HepG2 (cell line): Measurements from ENCODE around the gene SERTM1. TPM values are rescaled to one million over a fixed set of nuclear protein-coding genes. Genes with fewer than 3 reads are reported as not detected.

Experiments
- ATAC-seq: fragments of 200-7000 bp; cut with Tn5 transposase; 3 replicates; pipeline ENCODE4 v1.9.1; 2020; ENCODE audit warnings: mild to moderate bottlenecking, moderate library complexity
- BruUV-seq: library from RNA; stranded (reverse); fragments of 400-500 nt; replicated peaks from 2 replicates; lab custom pipeline; 2021; lab: Mats Ljungman, UMichigan
- CTCF ChIA-PET: fragments of 300-600 bp; formaldehyde crosslinking; extraction: SDS; loops from one replicate; lab custom pipeline; 2021; ENCODE audit warnings: low total read pairs, inconsistent platforms, low intra/inter-chr PET ratio; lab: Yijun Ruan, JAX
- POLR2A ChIA-PET: fragments of 350-600 bp; sonication (Branson Sonifier 250); formaldehyde crosslinking; loops from one replicate; lab custom pipeline; 2020; ENCODE audit warnings: antibody characterized with exemption, inconsistent platforms; lab: Yijun Ruan, JAX
- DNase-seq: peaks from one replicate; pipeline ENCODE4 v3.0.0-alpha.2; 2015; ENCODE audit warnings: low spot score
- FAIRE-seq: peaks from 3 replicates; lab custom pipeline; 2011; peaks lifted over from hg19 to GRCh38; lab: Jason Lieb, UNC
- H2AFZ ChIP-seq: one replicate; pipeline ENCODE4 v1.6.1; 2011; ENCODE audit warnings: low read length, inconsistent platforms
- H3K27ac ChIP-seq: fragments of 300-600 bp; 3 replicates; pipeline ENCODE4 v1.8.0; 2011; ENCODE audit warnings: mixed run types, mild to moderate bottlenecking, mixed read lengths, low read length, inconsistent platforms; ENCODE audit not compliant: insufficient read depth; ENCODE audit errors: extremely low read length
- H3K27me3 ChIP-seq, 2 experiments: fragments of 200-600 bp in 1 of 2; 2 replicates in 1 of 2; 3 replicates in 1 of 2; pipeline versions ENCODE4 v1.6.0 to v1.8.0; 2011; ENCODE audit warnings: low read length in 2 of 2, mild to moderate bottlenecking in 2 of 2, moderate library complexity in 2 of 2, inconsistent platforms in 1 of 2; ENCODE audit not compliant: insufficient read depth in 2 of 2, control insufficient read depth in 1 of 2
- H3K36me3 ChIP-seq, 2 experiments: fragments of 200-600 bp in 1 of 2; replicated peaks in 1 of 2; 2 replicates in 1 of 2; 3 replicates in 1 of 2; pipeline versions ENCODE4 v1.5.1 to v1.8.0; 2011; ENCODE audit warnings: low read length in 2 of 2, inconsistent platforms in 1 of 2; ENCODE audit not compliant: insufficient read depth in 2 of 2, control insufficient read depth in 1 of 2
- H3K4me1 ChIP-seq: 2 replicates; pipeline ENCODE4 v1.5.1; 2012; ENCODE audit warnings: low read length, inconsistent platforms; ENCODE audit not compliant: insufficient read depth
- H3K4me2 ChIP-seq: 2 replicates; pipeline ENCODE4 v1.6.0; 2011; ENCODE audit warnings: low read depth, low read length, inconsistent platforms
- H3K4me3 ChIP-seq, 3 experiments: fragments of 200-600 bp in 1 of 3; sonication (generic), shearing (Covaris generic) in 1 of 3; replicated peaks in 1 of 3; 2 replicates each; pipeline ENCODE4 v1.5.1; 2011 to 2016; ENCODE audit warnings: low read length in 3 of 3, inconsistent platforms in 2 of 3, low read depth in 2 of 3, mild to moderate bottlenecking in 2 of 3, control low read depth in 1 of 3, mixed read lengths in 1 of 3; ENCODE audit not compliant: insufficient read depth in 1 of 3
- H3K79me2 ChIP-seq: one replicate; pipeline ENCODE4 v1.6.1; 2011; ENCODE audit warnings: low read length, inconsistent platforms; ENCODE audit not compliant: insufficient read depth
- H3K9ac ChIP-seq: 2 replicates; pipeline ENCODE4 v1.6.0; 2011; ENCODE audit warnings: mild to moderate bottlenecking, low read depth, low read length, inconsistent platforms; ENCODE audit not compliant: insufficient read depth
- H3K9me3 ChIP-seq: 2 replicates; pipeline ENCODE4 v1.5.1; 2012; ENCODE audit warnings: mild to moderate bottlenecking, low read length
- H4K20me1 ChIP-seq: 2 replicates; pipeline ENCODE4 v1.6.0; 2011; ENCODE audit warnings: inconsistent platforms, mild to moderate bottlenecking, low read length, moderate library complexity; ENCODE audit not compliant: insufficient read depth
- AKAP8 ChIP-seq: sonication (generic); formaldehyde crosslinking; IDR thresholded peaks from 2 replicates; pipeline ENCODE4 v1.5.1; 2020; ENCODE audit warnings: mild to moderate bottlenecking, missing genetic modification reagents
- DPF2 ChIP-seq: sonication (generic); formaldehyde crosslinking; IDR thresholded peaks from 2 replicates; pipeline ENCODE4 v1.4.0; 2020; ENCODE audit warnings: mild to moderate bottlenecking, low read depth, missing genetic modification reagents, borderline replicate concordance
- MED13 ChIP-seq: sonication (generic); formaldehyde crosslinking; IDR thresholded peaks from 2 replicates; pipeline ENCODE4 v1.5.0; 2020; ENCODE audit warnings: missing genetic modification reagents
- POGK ChIP-seq: sonication (generic); formaldehyde crosslinking; conservative IDR thresholded peaks from 2 replicates; pipeline ENCODE4 v1.8.0; 2022; ENCODE audit warnings: mild to moderate bottlenecking, moderate library complexity, missing genetic modification reagents
- POLR2G ChIP-seq: fragments of 200-400 bp; formaldehyde crosslinking; IDR thresholded peaks from 2 replicates; pipeline ENCODE4 v1.6.1; 2018; ENCODE audit warnings: mild to moderate bottlenecking, low read depth, low read length, moderate library complexity
- TFDP1 ChIP-seq: IDR thresholded peaks from 2 replicates; pipeline ENCODE4 v1.6.1; 2016; ENCODE audit warnings: missing compliant biosample characterization, missing genetic modification reagents, borderline replicate concordance
- ZNF317 ChIP-seq: sonication (generic); formaldehyde crosslinking; IDR thresholded peaks from 2 replicates; pipeline ENCODE4 v1.5.0; 2020; ENCODE audit warnings: mild to moderate bottlenecking, missing genetic modification reagents
- ZNF326 ChIP-seq: sonication (generic); formaldehyde crosslinking; IDR thresholded peaks from 2 replicates; pipeline ENCODE4 v1.4.0; 2020; ENCODE audit warnings: missing genetic modification reagents, borderline replicate concordance
- ZNF329 ChIP-seq: sonication (generic); formaldehyde crosslinking; IDR thresholded peaks from 2 replicates; pipeline ENCODE4 v1.9.0; 2021; ENCODE audit warnings: low read depth, mild to moderate bottlenecking, missing genetic modification reagents
- ZNF335 ChIP-seq: sonication (generic); formaldehyde crosslinking; IDR thresholded peaks from 2 replicates; pipeline ENCODE4 v1.4.0; 2020; ENCODE audit warnings: missing genetic modification reagents
- ZNF652 ChIP-seq: IDR thresholded peaks from 2 replicates; pipeline ENCODE4 v1.6.1; 2016; ENCODE audit warnings: low read depth, borderline replicate concordance
- WGBS: methylation state at CpG from one replicate; pipeline ENCODE4 v1.1.6; 2017; ENCODE audit warnings: low lambda C conversion rate; 5-methylcytosine and 5-hydroxymethylcytosine counted together
- in situ Hi-C: cut with HindIII; loops from 2 replicates; pipeline ENCODE4 v1.10.0; 2017; ENCODE audit warnings: low pct_unique_long_range_greater_than_20kb; ENCODE audit not compliant: extremely low pct_ligation_motif_present
- intact Hi-C: fragments of 100-400 bp; cut with micrococcal nuclease; formaldehyde crosslinking; loops from one replicate; pipeline ENCODE4 v1.10.0; 2022; ENCODE audit not compliant: unreplicated experiment
- polyA plus RNA-seq, 8 experiments: library from polyadenylated mRNA; depleted of rRNA in 3 of 8; stranded (reverse) in 7 of 8; unstranded in 1 of 8; fragments of >200 nt; fragmentation: Illumina TruSeq in 4 of 8; extraction: Trizol in 4 of 8; gene quantifications; 2 replicates each; pipeline versions ENCODE4 v1.2.1 to v1.2.3, GENCODE V29; 2011 to 2016; ENCODE audit warnings: low read depth in 4 of 8, missing spikeins in 1 of 8, mixed read lengths in 1 of 8; ENCODE audit not compliant: insufficient read depth in 1 of 8
- total RNA-seq, 5 experiments: library from RNA; depleted of rRNA; stranded (reverse); fragments of >200 nt; fragmentation: Illumina TruSeq; extraction: Trizol; gene quantifications; 2 replicates each; pipeline ENCODE4 v1.2.3, GENCODE V29; 2016; ENCODE audit warnings: low read depth in 1 of 5

SERTM1 gene
- total and polyA plus RNA-seq, 2 of the 13 experiments (the other 11 are each of a cell fraction or from before 2014, with no cell fraction given) = not detected

GRCh38 chr13:36737524-36738083 is 63.8 kb downstream of the SERTM1 start:
- CTCF ChIA-PET = no interaction called here
- in situ Hi-C loops = loop anchor here (5.0 to 25.0 kb wide), 3 partner anchors 313 to 750 kb away; no protein-coding TSS in a partner anchor

More at GRCh38 chr13:36737524-36738083, 63.8 kb downstream of the SERTM1 start:
- no peaks in the 10 kb centered on the region for H3K9me3 ChIP-seq
- H2AFZ ChIP-seq = no peak overlapping the region
- H3K36me3 ChIP-seq = no peaks in the 10 kb centered on the region
- intact Hi-C loops = loop anchor here (5.0 kb wide), 1 partner anchor 390 kb away; the partner anchor contains the start of gene SPART
- no peaks in the 10 kb centered on the region for H3K4me1 ChIP-seq
- FAIRE-seq = no peak
- H3K79me2 ChIP-seq = no peaks in the 10 kb centered on the region
- H4K20me1 ChIP-seq = no peaks in the 10 kb centered on the region
- no peak overlapping the region for H3K27ac ChIP-seq
- ATAC-seq = no peak
- H3K27me3 ChIP-seq = peaks cover 0 to 5% of the 10 kb centered on the region in 2 experiments; a peak in 2 of 5 replicates
- POLR2A ChIA-PET = no interaction called here
- H3K4me2 ChIP-seq = no peak overlapping the region
- no peak overlapping the region for H3K4me3 ChIP-seq
- TF ChIP-seq ZNF329 (CRISPR knock-in tag) = no peak
- TF ChIP-seq TFDP1 (CRISPR knock-in tag) = no peak
- no peak for TF ChIP-seq ZNF652 (CRISPR knock-in tag)
- no peak for TF ChIP-seq POLR2G
- TF ChIP-seq MED13 (CRISPR knock-in tag) = no peak
- TF ChIP-seq ZNF326 (CRISPR knock-in tag) = no peak
- TF ChIP-seq ZNF317 (CRISPR knock-in tag) = no peak
- TF ChIP-seq AKAP8 = no peak
- no peak for TF ChIP-seq ZNF335
- no peak for TF ChIP-seq POGK (CRISPR knock-in tag)
- no peak for TF ChIP-seq DPF2 (CRISPR knock-in tag)
- TF ChIP-seq, all 625 proteins: peak for 0
- no peak overlapping the region for H3K9ac ChIP-seq
- DNase-seq = no peak
- 16% methylated on average over 6 of the region's 6 CpGs for WGBS
- BruUV-seq = no TSS peak
